Measurements from ENCODE around the gene PROB1. TPM values are rescaled to one million over a fixed set of nuclear protein-coding genes. Genes with fewer than 3 reads are reported as not detected.
"Not testable (repeated sequence)": the region's sequence is repeated elsewhere in the genome, so short reads cannot be mapped to it uniquely, and the experiment has no call there.

The PROB1 gene
- total RNA-seq, 2 experiments from 2014 or later: 3.8 to 3.9 TPM

DNA sequence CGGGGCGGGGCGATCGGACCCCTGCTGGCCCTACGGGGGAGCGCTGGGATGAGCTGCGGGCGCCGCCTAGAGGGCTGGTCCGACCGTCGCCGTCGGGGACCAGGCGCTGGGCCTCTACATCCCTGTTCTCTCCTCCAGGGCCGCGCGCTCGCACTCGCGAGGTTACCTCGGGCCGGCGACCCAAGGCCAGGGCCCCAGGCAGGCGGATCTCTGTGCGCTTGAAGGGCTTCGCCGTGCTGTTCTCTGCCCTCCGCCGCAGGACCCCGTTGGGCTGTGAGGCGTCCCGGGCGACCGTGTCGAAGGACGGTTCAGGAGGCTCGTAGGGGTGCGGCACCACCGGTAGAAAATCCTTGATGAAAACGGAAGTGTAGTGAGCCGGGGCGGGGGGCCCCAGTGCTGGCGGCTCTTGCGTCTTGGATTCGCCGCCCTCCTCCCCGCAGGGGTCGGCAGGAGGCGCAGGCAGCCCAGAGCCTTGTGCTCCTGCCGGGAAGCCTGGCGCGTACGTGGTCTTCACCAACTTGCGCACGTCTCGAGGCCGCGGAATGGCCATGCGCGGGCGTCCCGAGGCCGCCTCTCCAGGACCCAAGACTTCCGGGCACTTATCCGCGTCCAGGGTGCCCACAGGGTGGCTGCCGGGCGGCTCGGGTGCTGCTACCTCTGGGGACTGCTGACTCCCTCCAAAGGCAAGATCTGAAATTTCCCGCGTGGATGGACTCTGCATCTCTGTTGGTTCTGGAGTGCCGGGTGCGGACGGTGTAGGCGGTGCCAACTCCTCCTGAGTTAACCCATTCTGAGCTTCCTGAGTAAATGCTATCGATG lies 2.0 kb downstream of the PROB1 start:
- Mint-ChIP-seq H3K9me3 (no peaks in the 10 kb centered on the region), H3K4me3 (peak overlapping the region; percentile 93), H3K27ac (peak overlapping the region; percentile 87), H3K27me3 (no peaks in the 10 kb centered on the region), H3K4me1 (ENCODE audit: low read depth) (peaks cover 34% of the 10 kb centered on the region), H3K36me3 (peaks cover 18% of the 10 kb centered on the region)
- peak; percentile 93 for DNase-seq
- ChIA-PET POLR2A (interaction anchor here (1.0 to 5.5 kb wide), 7 partner anchors 10 to 99 kb away, joined by 3 to 57 read pairs (median 5); partner anchors contain the start of genes MATR3, PAIP2 and SPATA24), CTCF (interaction anchor here (1.0 to 5.8 kb wide), 5 partner anchors 10 to 121 kb away, joined by 4 to 37 read pairs (median 6); partner anchors contain the start of genes PAIP2 and SPATA24)
- intact Hi-C loops (cut with micrococcal nuclease): loop anchor here (1.0 to 5.0 kb wide), 3 partner anchors 11 to 196 kb away; partner anchors contain the start of genes PAIP2, SIL1 and SPATA24

DNA sequence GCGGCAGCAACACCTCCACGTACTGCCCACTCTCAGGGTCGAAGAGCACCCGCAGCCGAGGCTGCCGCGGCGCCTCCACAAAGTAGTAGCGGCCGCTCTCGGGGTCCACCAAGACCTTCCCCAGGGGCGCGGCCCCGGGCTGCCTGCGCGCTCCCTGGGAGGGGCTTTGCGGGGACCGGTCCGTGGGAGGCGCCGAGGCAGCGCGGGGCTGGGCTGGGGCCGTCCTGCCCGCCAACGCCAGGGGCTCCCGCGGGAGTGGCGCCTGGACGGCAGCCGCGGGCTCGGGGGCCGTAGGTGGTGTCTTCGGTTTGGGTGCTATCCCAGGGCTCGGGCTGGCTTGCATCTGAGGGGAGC lies 2.6 kb downstream of the PROB1 start:
- peak overlapping the region; percentile 98 for H3K4me3 Mint-ChIP-seq
- H3K36me3 Mint-ChIP-seq: peaks cover 18% of the 10 kb centered on the region
- H3K9me3 Mint-ChIP-seq: no peaks in the 10 kb centered on the region
- ChIA-PET CTCF (interaction anchor here (0.9 to 5.8 kb wide), 7 partner anchors 10 to 141 kb away, joined by 3 to 37 read pairs (median 4); partner anchors contain the start of genes PAIP2 and SPATA24), POLR2A (interaction anchor here (1.6 to 5.5 kb wide), 6 partner anchors 11 to 89 kb away, joined by 3 to 57 read pairs (median 12); partner anchors contain the start of genes PAIP2 and SPATA24)
- no peak for DNase-seq
- intact Hi-C loops (cut with micrococcal nuclease): loop anchor here (1.0 to 5.0 kb wide), 3 partner anchors 12 to 195 kb away; partner anchors contain the start of genes PAIP2, SIL1 and SPATA24
- peaks cover 34% of the 10 kb centered on the region for H3K4me1 Mint-ChIP-seq (ENCODE audit: low read depth)
- H3K27me3 Mint-ChIP-seq: no peaks in the 10 kb centered on the region
- H3K27ac Mint-ChIP-seq: peak overlapping the region; percentile 87

DNA sequence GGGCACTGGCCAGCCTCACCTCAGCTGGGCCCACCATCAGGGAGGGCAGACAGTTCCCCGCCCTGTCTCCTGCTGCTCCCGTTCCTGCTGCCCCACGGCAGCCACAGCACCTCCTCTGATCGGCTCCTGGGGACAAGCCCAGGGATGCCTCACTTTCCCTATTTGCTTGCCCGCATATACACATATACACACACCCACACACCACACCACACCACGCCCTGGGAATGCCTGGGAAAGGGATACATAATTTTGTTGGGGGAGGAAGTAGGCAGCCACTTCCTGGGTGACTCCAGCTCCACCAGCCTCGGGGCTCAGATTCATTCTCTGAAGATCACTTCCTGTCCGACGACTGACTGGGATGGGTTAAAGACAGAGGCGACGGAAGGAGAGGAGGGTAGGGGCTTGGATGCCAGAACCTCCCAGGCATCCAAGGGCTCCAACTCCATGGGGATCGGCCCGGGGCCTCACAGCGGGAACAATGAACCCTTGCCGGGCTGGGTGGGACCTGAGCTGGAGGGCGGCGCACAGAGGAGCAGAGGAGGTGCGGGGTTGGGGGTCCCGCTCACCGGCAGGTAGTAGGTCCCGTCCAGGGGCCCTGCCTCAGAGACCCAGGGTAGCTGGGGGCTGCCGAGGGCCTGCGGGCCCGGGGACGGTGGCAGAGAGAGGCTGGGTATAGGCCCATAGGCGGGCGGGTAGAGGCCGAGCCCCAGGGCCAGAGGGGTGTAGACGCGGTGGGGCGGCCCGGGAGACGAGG lies 3.2 kb downstream of the PROB1 start:
- Mint-ChIP-seq H3K27me3 (no peaks in the 10 kb centered on the region), H3K36me3 (peaks cover 15% of the 10 kb centered on the region), H3K4me1 (ENCODE audit: low read depth) (peaks cover 30% of the 10 kb centered on the region), H3K4me3 (peak overlapping the region; percentile 98), H3K27ac (peak overlapping the region; percentile 95), H3K9me3 (no peaks in the 10 kb centered on the region)
- intact Hi-C loops (cut with micrococcal nuclease): loop anchor here (1.0 to 5.0 kb wide), 5 partner anchors 13 to 194 kb away; partner anchors contain the start of genes PAIP2, SIL1 and SPATA24
- DNase-seq: peak; percentile 63
- ChIA-PET CTCF (interaction anchor here (0.9 to 5.8 kb wide), 11 partner anchors 11 to 141 kb away, joined by 3 to 37 read pairs (median 4); partner anchors contain the start of genes MATR3, PAIP2 and SPATA24), POLR2A (interaction anchor here (0.9 to 5.5 kb wide), 9 partner anchors 11 to 170 kb away, joined by 3 to 57 read pairs (median 8); partner anchors contain the start of genes MATR3, PAIP2, SPATA24 and UBE2D2)

DNA sequence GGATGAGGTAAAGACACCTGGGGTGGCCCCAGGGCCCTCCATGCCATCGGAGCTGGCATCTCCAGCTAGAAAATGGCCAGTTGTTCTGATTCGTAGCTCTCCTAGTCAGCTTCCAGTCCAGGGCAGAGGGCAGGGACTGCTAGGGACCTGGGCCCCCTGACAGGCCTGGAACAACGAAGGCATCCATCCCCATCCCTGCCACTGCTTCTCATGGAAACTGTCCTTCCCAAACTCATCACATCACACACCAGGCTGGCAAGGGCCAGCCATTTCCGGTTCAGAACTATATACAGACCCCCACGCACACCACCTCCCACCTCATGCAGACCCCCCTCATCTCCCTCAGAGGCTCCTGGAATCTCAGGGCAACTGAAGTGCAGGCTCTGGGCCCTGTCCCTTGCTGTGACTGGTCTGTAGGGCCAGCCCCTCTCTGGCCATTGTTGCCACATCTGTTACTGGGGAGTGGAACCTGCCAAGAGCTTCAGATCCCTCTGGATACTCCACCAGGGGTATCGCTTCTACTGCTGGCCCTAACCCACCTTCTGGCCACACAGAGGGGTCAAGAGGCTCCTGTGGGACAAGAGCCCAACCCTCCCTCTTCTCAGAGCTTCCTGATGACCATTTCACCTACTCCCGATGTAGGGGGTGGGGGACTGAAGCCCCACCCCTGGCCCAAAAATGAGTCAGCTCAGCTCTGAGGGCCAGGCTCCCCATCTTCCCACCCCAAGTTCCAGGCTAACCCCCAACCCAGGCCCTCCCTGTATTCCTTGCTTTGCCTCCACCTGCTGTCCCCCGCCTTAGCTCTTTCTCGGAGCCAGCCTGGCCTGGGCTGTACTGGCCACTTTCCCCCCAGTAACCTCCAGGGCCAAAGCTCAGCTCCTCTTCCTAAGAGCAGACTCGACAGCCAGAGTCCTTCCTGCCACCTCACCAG lies 4.0 kb downstream of the PROB1 start:
- Mint-ChIP-seq H3K4me1 (ENCODE audit: low read depth) (peaks cover 35% of the 10 kb centered on the region), H3K36me3 (peaks cover 13% of the 10 kb centered on the region), H3K27me3 (no peaks in the 10 kb centered on the region), H3K27ac (peak overlapping the region; percentile 95), H3K9me3 (no peaks in the 10 kb centered on the region), H3K4me3 (peak overlapping the region; percentile 98)
- ChIA-PET POLR2A (interaction anchor here (0.9 to 5.5 kb wide), 10 partner anchors 12 to 170 kb away, joined by 3 to 57 read pairs (median 6); partner anchors contain the start of genes MATR3, PAIP2, SPATA24 and UBE2D2), CTCF (interaction anchor here (0.9 to 5.8 kb wide), 10 partner anchors 12 to 140 kb away, joined by 3 to 37 read pairs (median 4); partner anchors contain the start of genes MATR3, PAIP2 and SPATA24)
- intact Hi-C loops (cut with micrococcal nuclease): loop anchor here (1.0 to 5.0 kb wide), 6 partner anchors 24 to 816 kb away; partner anchors contain the start of genes HSPA9 and SIL1
- no peak for DNase-seq

DNA sequence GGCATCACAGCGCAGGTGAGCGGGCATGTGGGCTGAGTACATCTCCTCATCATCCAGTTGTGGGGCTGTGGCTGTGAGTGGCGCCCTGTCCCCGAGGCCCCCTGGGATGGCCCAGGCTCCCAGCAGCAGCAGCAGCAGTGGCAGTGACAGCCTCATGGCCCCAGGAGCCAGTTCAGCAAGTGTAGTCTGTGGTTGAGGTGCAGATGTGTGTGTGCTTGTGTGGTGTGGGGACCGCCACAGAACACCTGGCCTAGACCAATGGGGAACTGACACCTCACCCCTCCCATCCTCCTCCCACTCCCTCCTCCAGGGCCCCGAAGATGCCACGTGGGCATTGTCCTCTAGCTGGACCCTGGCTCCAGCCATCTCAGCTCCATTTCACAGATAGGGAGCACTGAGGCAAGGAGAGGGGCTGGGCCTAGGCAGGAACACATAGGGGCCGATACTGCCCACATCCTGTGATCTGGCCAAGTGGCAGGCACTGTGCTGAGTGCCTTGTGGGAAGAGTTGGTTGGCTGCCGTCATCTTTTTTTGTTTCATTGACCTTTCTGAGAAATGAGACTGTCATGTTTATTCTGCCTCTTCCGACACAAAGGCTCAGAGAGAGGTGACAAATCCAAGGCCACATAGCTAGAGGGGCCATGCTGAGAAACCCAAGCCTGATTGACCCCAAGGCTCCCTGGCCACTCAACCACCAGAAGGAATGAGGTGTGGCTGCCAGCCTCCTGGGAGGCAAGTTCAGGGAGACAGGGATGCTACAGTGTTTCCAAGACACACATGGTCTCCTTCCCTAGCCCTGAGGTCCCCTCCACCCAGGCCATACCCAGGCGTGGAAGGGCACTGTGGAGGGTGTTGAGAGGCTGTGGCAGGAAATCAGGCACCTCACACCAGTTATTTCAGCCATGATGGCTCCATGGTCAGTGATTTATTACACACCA lies 4.9 kb downstream of the PROB1 start, which contains the start of gene MZB1:
Gene MZB1, minus strand, starts transcription at position 213 of the 938 bp plus-strand sequence. Its CDS starts 57 bp downstream, at position 156.
- peak; percentile 86 for DNase-seq
- H3K4me1 Mint-ChIP-seq (ENCODE audit: low read depth): peaks cover 44% of the 10 kb centered on the region
- H3K9me3 Mint-ChIP-seq: no peaks in the 10 kb centered on the region
- no peaks in the 10 kb centered on the region for H3K27me3 Mint-ChIP-seq
- intact Hi-C loops (cut with micrococcal nuclease): loop anchor here (1.0 to 5.0 kb wide), 6 partner anchors 25 to 815 kb away; partner anchors contain the start of genes HSPA9 and SIL1
- peak within 1 kb of the TSS; percentile 98 for H3K4me3 Mint-ChIP-seq
- H3K27ac Mint-ChIP-seq: peak within 1 kb of the TSS; percentile 95
- peaks cover 6% of the 10 kb centered on the region for H3K36me3 Mint-ChIP-seq
- ChIA-PET CTCF (interaction anchor here (0.6 to 5.8 kb wide), 7 partner anchors 13 to 124 kb away, joined by 3 to 37 read pairs (median 4); partner anchors contain the start of genes MATR3, PAIP2 and SPATA24), POLR2A (interaction anchor here (0.6 to 5.5 kb wide), 7 partner anchors 15 to 96 kb away, joined by 3 to 57 read pairs (median 5); partner anchors contain the start of genes MATR3 and PAIP2)

DNA sequence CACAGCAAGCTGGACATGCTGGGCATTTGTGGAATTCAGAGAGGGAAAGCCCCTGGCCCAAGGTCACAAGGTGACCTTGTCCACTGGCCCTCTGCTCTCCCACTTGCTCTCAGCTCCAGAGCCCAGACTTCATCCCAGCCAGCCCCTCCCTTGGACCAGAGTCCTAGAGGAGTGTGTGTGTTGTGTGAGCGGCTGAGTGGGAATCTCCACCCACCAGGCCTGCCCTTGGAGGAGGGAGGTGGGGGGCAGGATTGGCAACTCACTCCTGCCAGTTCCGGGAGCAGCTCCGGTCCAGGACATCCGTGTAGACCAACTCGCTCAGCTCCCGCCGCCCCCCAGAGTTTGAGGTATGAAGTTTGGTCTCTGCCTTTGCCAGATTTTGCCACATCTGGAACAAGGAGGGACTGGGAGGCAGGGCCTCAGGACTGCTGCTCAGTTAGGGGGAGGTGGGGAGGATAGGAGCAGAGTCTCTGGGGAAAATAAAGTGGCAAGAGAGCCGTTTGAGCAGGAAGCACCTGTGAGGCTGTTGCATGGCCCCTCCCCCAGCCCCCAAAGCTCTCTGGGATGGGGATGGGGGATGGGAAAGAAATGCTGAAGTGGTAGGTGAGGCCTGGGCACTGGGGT lies 6.6 kb downstream of the PROB1 start:
- Mint-ChIP-seq H3K9me3 (no peaks in the 10 kb centered on the region), H3K27ac (peak overlapping the region; percentile 38)

DNA sequence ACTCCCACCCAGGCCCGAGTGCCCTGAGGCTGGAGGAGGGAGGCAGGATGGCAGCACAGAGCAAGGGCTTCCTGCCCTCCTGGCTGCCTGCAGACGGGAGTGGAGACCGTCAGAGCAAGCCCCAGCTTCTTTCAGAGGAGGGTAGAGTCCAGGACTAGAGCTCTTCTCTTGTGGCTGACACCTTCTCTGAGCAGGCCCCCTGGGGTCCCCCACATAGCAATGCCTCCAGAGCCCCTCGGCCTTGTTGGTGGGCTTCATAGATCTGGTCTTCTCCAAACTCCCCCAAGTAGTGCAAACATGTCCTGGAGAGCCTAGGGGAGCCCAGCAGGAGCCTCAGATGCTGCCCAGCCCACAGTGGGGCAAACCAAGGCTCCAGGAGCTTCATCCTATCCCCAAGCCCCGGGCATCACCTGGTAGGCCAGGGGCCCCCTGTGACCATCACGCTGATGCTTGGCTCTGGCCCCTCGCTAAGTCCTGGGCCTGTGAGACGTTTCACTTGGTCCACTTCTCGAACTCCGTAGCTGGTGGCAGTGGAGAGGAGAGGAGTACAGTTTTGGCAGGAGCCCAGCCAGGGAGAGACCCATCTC lies 7.2 kb downstream of the PROB1 start:
- POLR2A ChIA-PET: no interaction called here
- no peak overlapping the region for H3K4me3 Mint-ChIP-seq
- CTCF ChIA-PET: interaction anchor here (1.1 kb wide), 1 partner anchor 35 kb away, joined by 3 read pairs; no protein-coding TSS in a partner anchor
- H3K36me3 Mint-ChIP-seq: peaks cover 4% of the 10 kb centered on the region
- DNase-seq: no peak
- H3K9me3 Mint-ChIP-seq: no peaks in the 10 kb centered on the region
- H3K4me1 Mint-ChIP-seq (ENCODE audit: low read depth): peaks cover 52% of the 10 kb centered on the region
- peak overlapping the region; percentile 38 for H3K27ac Mint-ChIP-seq
- intact Hi-C loops (cut with micrococcal nuclease): no loop called here
- no peaks in the 10 kb centered on the region for H3K27me3 Mint-ChIP-seq

More for the DNA sequence above, 6.6 kb downstream of the PROB1 start:
- Mint-ChIP-seq H3K36me3 (peaks cover 5% of the 10 kb centered on the region), H3K4me3 (peak overlapping the region; percentile 20), H3K27me3 (no peaks in the 10 kb centered on the region), H3K4me1 (ENCODE audit: low read depth) (peaks cover 52% of the 10 kb centered on the region)
- POLR2A ChIA-PET: no interaction called here
- intact Hi-C loops (cut with micrococcal nuclease): no loop called here
- CTCF ChIA-PET: interaction anchor here (1.1 kb wide), 1 partner anchor 34 kb away, joined by 3 read pairs; no protein-coding TSS in a partner anchor
- no peak for DNase-seq

DNA sequence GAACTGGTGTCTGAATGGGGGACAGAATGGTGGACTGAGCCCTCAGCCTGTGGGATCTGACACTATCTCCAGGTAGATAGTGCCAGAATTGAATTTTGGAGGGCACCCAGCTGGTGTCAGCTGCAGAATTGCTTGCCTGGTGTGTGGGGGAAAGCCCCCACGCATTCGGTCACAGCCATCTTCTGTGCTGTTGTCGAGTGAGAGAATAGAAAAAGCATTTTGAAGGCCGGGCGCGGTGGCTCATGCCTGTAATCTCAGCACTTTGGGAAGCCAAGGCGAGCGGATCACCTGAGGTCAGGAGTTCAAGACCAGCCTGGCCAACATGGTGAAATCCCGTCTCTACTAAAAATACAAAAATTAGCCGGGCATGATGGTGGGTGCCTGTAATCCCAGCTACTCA lies 7.9 kb downstream of the PROB1 start:
- H3K4me3 Mint-ChIP-seq; H3K36me3 Mint-ChIP-seq; POLR2A ChIA-PET; H3K9me3 Mint-ChIP-seq; intact Hi-C loops (cut with micrococcal nuclease); H3K27me3 Mint-ChIP-seq; H3K27ac Mint-ChIP-seq; DNase-seq: not testable (repeated sequence)
- CTCF ChIA-PET: interaction anchor here (2.0 kb wide), 1 partner anchor 15 kb away, joined by 7 read pairs; no protein-coding TSS in a partner anchor
- H3K4me1 Mint-ChIP-seq (ENCODE audit: low read depth): peaks cover 52% of the 10 kb centered on the region

DNA sequence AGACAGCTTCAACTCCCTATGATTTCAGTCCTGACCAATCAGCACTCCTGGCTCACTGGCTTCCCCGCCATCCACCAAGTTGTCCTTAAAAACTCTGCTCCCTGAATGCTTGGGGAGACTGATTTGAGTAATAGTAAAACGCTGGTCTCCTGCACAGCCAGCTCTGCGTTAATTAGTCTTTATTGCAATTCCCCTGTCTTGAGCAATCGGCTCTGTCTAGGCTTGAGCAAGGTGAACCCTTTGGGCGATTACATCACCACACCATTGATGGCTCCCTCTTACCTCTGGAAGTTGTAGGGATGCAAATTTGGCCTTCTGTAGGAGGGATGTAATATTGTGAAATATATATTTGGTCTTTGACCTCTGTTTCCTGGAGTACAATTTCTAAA lies 8.9 kb downstream of the PROB1 start:
- intact Hi-C loops (cut with micrococcal nuclease): no loop called here
- no peaks in the 10 kb centered on the region for H3K9me3 Mint-ChIP-seq
- peak overlapping the region; percentile 77 for H3K27ac Mint-ChIP-seq
- H3K4me3 Mint-ChIP-seq: no peak overlapping the region
- POLR2A ChIA-PET: no interaction called here
- CTCF ChIA-PET: interaction anchor here (0.9 to 2.0 kb wide), 2 partner anchors 16 to 44 kb away, joined by 3 to 7 read pairs; partner anchors contain the start of gene PAIP2
- no peaks in the 10 kb centered on the region for H3K27me3 Mint-ChIP-seq
- no peaks in the 10 kb centered on the region for H3K36me3 Mint-ChIP-seq
- DNase-seq: no peak
- peaks cover 43% of the 10 kb centered on the region for H3K4me1 Mint-ChIP-seq (ENCODE audit: low read depth)

Measured in activated CD4-positive, alpha-beta memory T cell treated with anti-CD3 and anti-CD28 coated beads for 36 hours (primary cell).